SJSA1 (cell line): Measurements from ENCODE around the gene TRIM27. TPM values are rescaled to one million over a fixed set of nuclear protein-coding genes. Genes with fewer than 3 reads are reported as not detected.
"Not testable (repeated sequence)": the region's sequence is repeated elsewhere in the genome, so short reads cannot be mapped to it uniquely, and the experiment has no call there.

Experiments
- DNase-seq, 2 experiments: peaks; one replicate each; pipeline ENCODE4 v3.0.0-alpha.2; 2015 to 2020; ENCODE audit warnings: low spot score in 2 of 2, low read depth in 1 of 2
- H3K27ac ChIP-seq: fragments of 250-450 bp; sonication (Bioruptor Pico); 2 replicates; pipeline ENCODE4 v1.5.1; 2020; ENCODE audit warnings: mild to moderate bottlenecking, moderate library complexity
- H3K27me3 ChIP-seq: fragments of 250-450 bp; sonication (Bioruptor Pico); replicated peaks from 2 replicates; pipeline ENCODE4 v1.5.1; 2020; ENCODE audit warnings: mild to moderate bottlenecking, moderate library complexity
- H3K36me3 ChIP-seq: fragments of 250-450 bp; sonication (Bioruptor Pico); 2 replicates; pipeline ENCODE4 v1.5.1; 2020; ENCODE audit warnings: mild to moderate bottlenecking
- H3K4me1 ChIP-seq: fragments of 250-450 bp; sonication (Bioruptor Pico); replicated peaks from 2 replicates; pipeline ENCODE4 v1.6.1; 2021; ENCODE audit warnings: mild to moderate bottlenecking
- H3K4me3 ChIP-seq: fragments of 250-450 bp; sonication (Bioruptor Pico); 2 replicates; pipeline ENCODE4 v1.5.1; 2020; ENCODE audit warnings: mild to moderate bottlenecking
- H3K9me3 ChIP-seq: fragments of 250-450 bp; sonication (Bioruptor Pico); replicated peaks from 2 replicates; pipeline ENCODE4 v1.5.1; 2020; ENCODE audit warnings: mild to moderate bottlenecking
- total RNA-seq: library from RNA; depleted of rRNA; stranded (reverse); fragments of >200 nt; shearing (Covaris generic); gene quantifications from 2 replicates; pipeline ENCODE4 v1.2.3, GENCODE V29; 2014; rRNA removed

TRIM27 gene, protein sequence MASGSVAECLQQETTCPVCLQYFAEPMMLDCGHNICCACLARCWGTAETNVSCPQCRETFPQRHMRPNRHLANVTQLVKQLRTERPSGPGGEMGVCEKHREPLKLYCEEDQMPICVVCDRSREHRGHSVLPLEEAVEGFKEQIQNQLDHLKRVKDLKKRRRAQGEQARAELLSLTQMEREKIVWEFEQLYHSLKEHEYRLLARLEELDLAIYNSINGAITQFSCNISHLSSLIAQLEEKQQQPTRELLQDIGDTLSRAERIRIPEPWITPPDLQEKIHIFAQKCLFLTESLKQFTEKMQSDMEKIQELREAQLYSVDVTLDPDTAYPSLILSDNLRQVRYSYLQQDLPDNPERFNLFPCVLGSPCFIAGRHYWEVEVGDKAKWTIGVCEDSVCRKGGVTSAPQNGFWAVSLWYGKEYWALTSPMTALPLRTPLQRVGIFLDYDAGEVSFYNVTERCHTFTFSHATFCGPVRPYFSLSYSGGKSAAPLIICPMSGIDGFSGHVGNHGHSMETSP
- 38.2 and 61.4 TPM in 2 replicates for total RNA-seq

- no peaks in the 10 kb centered on the region for H3K27me3 ChIP-seq
- H3K9me3 ChIP-seq = no peaks in the 10 kb centered on the region
- peaks cover 47% of the 10 kb centered on the region for H3K36me3 ChIP-seq
- DNase-seq = peak; percentile 89 to 90
- peak within 1 kb of the TSS; percentile 82 for H3K4me3 ChIP-seq
- H3K4me1 ChIP-seq = peaks cover 10% of the 10 kb centered on the region
- H3K27ac ChIP-seq = peak within 1 kb of the TSS; percentile 55
Measured at GRCh38 chr6:28923318-28924102, at the start of gene TRIM27. Gene TRIM27 (minus strand): TSS chr6:28923985. CDS start chr6:28923632, 353 bp downstream.

GRCh38 chr6:28970056-28970455 lies 46.3 kb upstream of the TRIM27 start:
- H3K27me3 ChIP-seq = not testable (repeated sequence)

DNA sequence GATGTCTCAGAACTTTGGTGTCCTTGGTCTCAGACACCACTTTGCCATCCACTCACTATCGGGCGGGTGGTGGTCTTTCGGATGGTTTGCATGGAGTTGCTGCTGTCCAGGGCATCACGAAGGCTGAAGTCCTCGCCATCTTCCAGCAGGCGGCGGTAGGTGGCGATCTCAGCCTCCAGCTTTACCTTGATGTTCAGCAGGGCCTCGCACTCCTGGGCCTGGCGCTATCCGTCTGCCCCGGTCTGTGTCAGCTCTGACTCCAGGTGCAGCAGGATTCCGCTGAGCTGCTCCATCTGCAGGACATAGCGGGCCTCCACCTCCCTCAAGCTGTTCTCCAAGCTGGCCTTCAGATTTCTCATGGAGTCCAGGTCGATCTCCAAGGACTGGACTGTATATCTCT lies 45.3 kb upstream of the TRIM27 start:
- H3K27me3 ChIP-seq = no peaks in the 10 kb centered on the region
- DNase-seq = no peak
- H3K27ac ChIP-seq = no peak overlapping the region
- H3K4me3 ChIP-seq = no peak overlapping the region
- H3K9me3 ChIP-seq = peaks cover 4% of the 10 kb centered on the region
- H3K4me1 ChIP-seq = no peaks in the 10 kb centered on the region
- no peaks in the 10 kb centered on the region for H3K36me3 ChIP-seq

More at GRCh38 chr6:28970056-28970455, 46.3 kb upstream of the TRIM27 start:
- H3K4me3 ChIP-seq, DNase-seq, H3K4me1 ChIP-seq, H3K9me3 ChIP-seq, H3K27ac ChIP-seq, H3K36me3 ChIP-seq: not testable (repeated sequence)

- Histone ChIP-seq H3K4me1 (no peaks in the 10 kb centered on the region), H3K36me3 (no peaks in the 10 kb centered on the region), H3K27me3 (no peaks in the 10 kb centered on the region), H3K4me3 (no peak overlapping the region), H3K9me3 (peaks cover 4% of the 10 kb centered on the region), H3K27ac (no peak overlapping the region)
- no peak for DNase-seq
Measured at GRCh38 chr6:28968476-28968875, 44.7 kb upstream of the TRIM27 start.

DNA sequence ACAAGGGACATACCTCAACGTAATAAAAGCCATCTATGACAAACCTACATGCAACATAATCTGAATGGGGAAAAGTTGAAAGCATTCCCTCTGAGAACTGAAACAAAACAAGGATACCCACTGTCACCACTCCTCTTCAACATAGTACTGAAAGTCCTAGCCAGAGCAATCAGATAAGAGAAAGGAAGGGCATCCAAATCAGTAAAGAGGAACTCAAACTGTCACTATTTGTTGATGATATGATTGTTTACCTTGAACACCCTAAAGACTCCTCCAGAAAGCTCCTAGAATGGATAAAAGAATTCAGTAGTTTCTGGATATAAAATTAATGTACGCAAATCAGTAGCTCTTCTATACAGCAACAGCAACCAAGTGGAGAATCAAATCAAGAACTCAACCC lies 41.9 kb upstream of the TRIM27 start:
- Histone ChIP-seq H3K36me3 (no peaks in the 10 kb centered on the region), H3K9me3 (peaks cover 4% of the 10 kb centered on the region), H3K27ac (no peak overlapping the region), H3K4me3 (no peak overlapping the region), H3K27me3 (no peaks in the 10 kb centered on the region), H3K4me1 (no peaks in the 10 kb centered on the region)
- no peak for DNase-seq

- Histone ChIP-seq H3K4me3 (no peak overlapping the region), H3K36me3 (no peaks in the 10 kb centered on the region), H3K9me3 (no peaks in the 10 kb centered on the region), H3K27me3 (no peaks in the 10 kb centered on the region; the same call in 1 of the 2 replicates), H3K27ac (no peak overlapping the region), H3K4me1 (no peaks in the 10 kb centered on the region)
- no peak for DNase-seq
Measured at GRCh38 chr6:28960846-28961500, 37.2 kb upstream of the TRIM27 start.

- DNase-seq, H3K27me3 ChIP-seq, H3K4me3 ChIP-seq: not testable (repeated sequence)
Measured at GRCh38 chr6:28958561-28959243, 34.9 kb upstream of the TRIM27 start.

GRCh38 chr6:28957795-28958314 lies 34.1 kb upstream of the TRIM27 start:
- H3K4me3 ChIP-seq, H3K9me3 ChIP-seq, H3K36me3 ChIP-seq, H3K4me1 ChIP-seq, H3K27me3 ChIP-seq, H3K27ac ChIP-seq, DNase-seq: not testable (repeated sequence)

More at GRCh38 chr6:28958561-28959243, 34.9 kb upstream of the TRIM27 start:
- H3K27ac ChIP-seq, H3K4me1 ChIP-seq, H3K9me3 ChIP-seq, H3K36me3 ChIP-seq: not testable (repeated sequence)

GRCh38 chr6:28956331-28956730 lies 32.5 kb upstream of the TRIM27 start:
- Histone ChIP-seq H3K4me1 (no peaks in the 10 kb centered on the region), H3K9me3 (no peaks in the 10 kb centered on the region), H3K4me3 (no peak overlapping the region), H3K27ac (no peak overlapping the region), H3K27me3 (no peaks in the 10 kb centered on the region; the same call in 1 of the 2 replicates), H3K36me3 (no peaks in the 10 kb centered on the region)
- DNase-seq = no peak

GRCh38 chr6:28953585-28954258 lies 29.9 kb upstream of the TRIM27 start:
- Histone ChIP-seq H3K27ac (no peak overlapping the region), H3K4me3 (peak overlapping the region; percentile 27), H3K9me3 (no peaks in the 10 kb centered on the region), H3K36me3 (no peaks in the 10 kb centered on the region), H3K27me3 (no peaks in the 10 kb centered on the region; the same call in 1 of the 2 replicates), H3K4me1 (no peaks in the 10 kb centered on the region; the same call in 1 of the 2 replicates)
- DNase-seq = peak in 1 of 2 experiments; percentile 34

- Histone ChIP-seq H3K36me3 (no peaks in the 10 kb centered on the region), H3K9me3 (no peaks in the 10 kb centered on the region), H3K27me3 (no peaks in the 10 kb centered on the region; the same call in 1 of the 2 replicates), H3K4me3 (peak overlapping the region; percentile 27), H3K27ac (no peak overlapping the region), H3K4me1 (no peaks in the 10 kb centered on the region; the same call in 1 of the 2 replicates)
- DNase-seq = peak; percentile 68 to 71
Measured at GRCh38 chr6:28953039-28953584, 29.3 kb upstream of the TRIM27 start.

DNA sequence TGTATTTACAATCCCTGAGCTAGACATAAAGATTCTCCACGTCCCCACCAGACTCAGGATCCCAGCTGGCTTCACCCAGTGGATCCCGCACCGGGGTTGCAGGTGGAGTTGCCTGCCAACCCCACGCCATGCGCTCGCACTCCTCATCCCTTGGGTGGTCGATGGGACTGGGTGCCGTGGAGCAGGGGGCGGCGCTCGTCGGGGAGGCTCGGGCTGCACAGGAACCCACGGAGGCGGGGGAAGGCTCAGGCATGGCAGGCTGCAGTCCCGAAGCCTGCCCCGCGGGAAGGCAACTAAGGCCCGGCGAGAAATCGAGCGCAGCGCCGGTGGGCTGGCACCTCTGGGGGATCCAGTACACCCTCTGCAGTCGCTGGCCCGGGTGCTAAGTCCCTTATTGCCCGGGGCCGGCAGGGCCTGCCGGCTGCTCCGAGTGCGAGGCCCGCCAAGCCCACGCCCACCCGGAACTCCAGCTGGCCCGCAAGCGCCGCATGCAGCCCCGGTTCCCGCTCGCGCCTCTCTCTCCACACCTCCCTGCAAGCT lies 25.9 kb upstream of the TRIM27 start:
- not testable (repeated sequence) for DNase-seq, H3K27me3 ChIP-seq, H3K36me3 ChIP-seq, H3K4me1 ChIP-seq, H3K27ac ChIP-seq, H3K4me3 ChIP-seq, H3K9me3 ChIP-seq
